Liver (tissue), 9 donors: ENCODE measurements around the gene TMEM51. TPM values are rescaled to one million over a fixed set of nuclear protein-coding genes. Genes with fewer than 3 reads are reported as not detected.

ENCODE experiments used
- DNase-seq: peaks from one replicate; pipeline ENCODE4 v3.0.0-alpha.2; 2017; ENCODE audit warnings: low spot score
- H3K27ac ChIP-seq, 2 donors: one replicate each; pipeline ENCODE4 v1.7.0; 2013; ENCODE audit warnings: inconsistent platforms in 2 of 2, low read length in 2 of 2, control low read depth in 1 of 2, low read depth in 1 of 2, mild to moderate bottlenecking in 1 of 2
- H3K27me3 ChIP-seq, 4 donors: one replicate each; pipeline versions ENCODE4 v1.6.1 to v1.7.0; 2013; ENCODE audit warnings: low read length in 3 of 4, inconsistent platforms in 1 of 4, mild to moderate bottlenecking in 1 of 4, moderate library complexity in 1 of 4; ENCODE audit not compliant: control insufficient read depth in 4 of 4, insufficient read depth in 4 of 4
- H3K36me3 ChIP-seq, 4 donors: one replicate each; pipeline versions ENCODE4 v1.6.1 to v1.7.0; 2013; ENCODE audit warnings: low read length in 3 of 4, mild to moderate bottlenecking in 3 of 4, low read depth in 1 of 4, moderate library complexity in 1 of 4; ENCODE audit not compliant: control insufficient read depth in 4 of 4, insufficient read depth in 3 of 4
- H3K4me1 ChIP-seq, 4 donors: one replicate each; pipeline versions ENCODE4 v1.6.1 to v1.7.0; 2013; ENCODE audit warnings: low read length in 3 of 4, mild to moderate bottlenecking in 3 of 4, moderate library complexity in 1 of 4; ENCODE audit not compliant: control insufficient read depth in 4 of 4, insufficient read depth in 4 of 4
- H3K4me3 ChIP-seq, 3 donors: one replicate each; pipeline versions ENCODE4 v1.6.1 to v1.7.0; 2013; ENCODE audit warnings: low read length in 3 of 3, control low read depth in 1 of 3, low read depth in 1 of 3, mild to moderate bottlenecking in 1 of 3
- H3K9ac ChIP-seq, 2 donors: one replicate each; pipeline ENCODE4 v1.7.0; 2013; ENCODE audit warnings: low read length in 2 of 2, mild to moderate bottlenecking in 2 of 2, moderate library complexity in 2 of 2, control low read depth in 1 of 2, low read depth in 1 of 2
- H3K9me3 ChIP-seq, 4 donors: one replicate each; pipeline versions ENCODE4 v1.6.1 to v1.7.0; 2013; ENCODE audit warnings: low read length in 3 of 4; ENCODE audit not compliant: control insufficient read depth in 4 of 4
- ATF3 ChIP-seq: IDR thresholded peaks from 2 replicates; pipeline ENCODE4 v1.6.1; 2016; ENCODE audit warnings: antibody characterized with exemption
- EGR1 ChIP-seq, 2 donors: IDR thresholded peaks; 2 replicates each; pipeline ENCODE4 v1.6.1; 2016 to 2018; ENCODE audit warnings: antibody characterized with exemption in 2 of 2, low read depth in 2 of 2
- FOXA1 ChIP-seq: IDR thresholded peaks from 2 replicates; pipeline ENCODE4 v1.6.1; 2016; ENCODE audit warnings: antibody characterized with exemption
- FOXA2 ChIP-seq: IDR thresholded peaks from 2 replicates; pipeline ENCODE4 v1.6.1; 2016; ENCODE audit warnings: antibody characterized with exemption
- GABPA ChIP-seq, 2 donors: IDR thresholded peaks in 1 of 2; conservative IDR thresholded peaks in 1 of 2; 2 replicates each; pipeline ENCODE4 v1.6.1; 2016; ENCODE audit warnings: antibody characterized with exemption in 2 of 2, mild to moderate bottlenecking in 1 of 2, moderate library complexity in 1 of 2
- HNF4G ChIP-seq: IDR thresholded peaks from 2 replicates; pipeline ENCODE4 v1.6.1; 2016; ENCODE audit warnings: antibody characterized with exemption
- JUND ChIP-seq, 2 donors: IDR thresholded peaks; 2 replicates each; pipeline ENCODE4 v1.6.1; 2016; ENCODE audit warnings: antibody characterized with exemption in 2 of 2
- NR2F2 ChIP-seq: IDR thresholded peaks from 2 replicates; pipeline ENCODE4 v1.6.1; 2016; ENCODE audit warnings: antibody characterized with exemption
- RAD21 ChIP-seq, 2 donors: IDR thresholded peaks; 2 replicates each; pipeline ENCODE4 v1.6.1; 2016; ENCODE audit warnings: antibody characterized with exemption in 2 of 2, mild to moderate bottlenecking in 2 of 2
- RXRA ChIP-seq, 2 donors: IDR thresholded peaks; 2 replicates each; pipeline ENCODE4 v1.6.1; 2017 to 2018; ENCODE audit warnings: antibody characterized with exemption in 2 of 2, mild to moderate bottlenecking in 1 of 2
- SP1 ChIP-seq: IDR thresholded peaks from 2 replicates; pipeline ENCODE4 v1.6.1; 2018; ENCODE audit warnings: antibody characterized with exemption, mild to moderate bottlenecking
- TAF1 ChIP-seq: conservative IDR thresholded peaks from 2 replicates; pipeline ENCODE4 v1.6.1; 2016; ENCODE audit warnings: antibody characterized with exemption, mild to moderate bottlenecking
- YY1 ChIP-seq: IDR thresholded peaks from 2 replicates; pipeline ENCODE4 v1.6.1; 2016; ENCODE audit warnings: antibody characterized with exemption, mild to moderate bottlenecking
- WGBS: extraction: QIAGEN DNeasy Blood & Tissue Kit; methylation state at CpG from one replicate; pipeline ENCODE4 v1.1.7; 2013; 5-methylcytosine and 5-hydroxymethylcytosine counted together
- polyA plus RNA-seq, 2 donors: library from polyadenylated mRNA; stranded (reverse) in 1 of 2; unstranded in 1 of 2; fragments of 200-250 nt in 1 of 2; fragments of >200 nt in 1 of 2; fragmentation: Nextera tagmentation in 1 of 2; extraction: Ambion mirVana in 1 of 2; gene quantifications; one replicate each; pipeline versions ENCODE4 v1.2.1 to v1.2.3, GENCODE V29; 2013 to 2015
- total RNA-seq, 2 donors: library from RNA; depleted of rRNA; stranded (reverse); fragments of >200 nt; gene quantifications; one replicate each; pipeline ENCODE4 v1.2.3, GENCODE V29; 2014
- TF ChIP-seq, protein P1 (sequence below): IDR thresholded peaks from 2 replicates; pipeline ENCODE4 v1.6.1; 2016; ENCODE audit warnings: antibody characterized with exemption
- donor health status: healthy.
- donor health status: healthy.
- donor health status: healthy.
- donor health status: healthy.
- donor health status: healthy.

Gene TMEM51
- total and polyA plus RNA-seq, 4 donors: 1.3 to 2.7 (median 1.9) TPM

DNA sequence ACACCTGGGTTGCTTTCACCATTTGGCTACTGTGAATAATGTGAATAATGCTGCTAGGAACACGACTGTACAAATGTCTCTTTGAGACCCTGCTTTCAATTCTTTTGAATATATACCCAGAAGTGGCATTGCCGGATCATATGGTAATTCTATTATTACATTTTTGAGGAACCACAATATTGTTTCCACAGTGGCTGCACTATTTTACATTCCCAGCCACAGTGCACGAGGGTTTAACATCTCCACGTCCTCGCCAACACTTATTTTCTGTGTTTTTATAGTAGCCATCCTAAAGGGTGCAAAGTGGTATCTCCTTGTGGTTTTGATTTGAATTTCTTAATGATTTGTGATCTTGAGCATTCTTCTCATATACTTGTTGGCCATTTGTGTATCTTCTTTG, 109.2 kb downstream of the TMEM51 start:
- DNase-seq: no peak
- H3K4me1 ChIP-seq: no peaks in the 10 kb centered on the region
- no peak overlapping the region for H3K27ac ChIP-seq
- H3K9me3 ChIP-seq: peaks cover 0 to 3% (median under 1%) of the 10 kb centered on the region in 4 donors
- H3K36me3 ChIP-seq: no peaks in the 10 kb centered on the region
- H3K9ac ChIP-seq: no peak overlapping the region
- no peak for TF ChIP-seq FOXA1
- TF ChIP-seq EGR1 (IDR thresholded peaks at IDR 0.05; ENCODE audit: low read depth in 2 of 2): no peak
- no peak for TF ChIP-seq TAF1
- TF ChIP-seq GABPA (IDR thresholded peaks at IDR 0.05 in 1 of 2, conservative IDR thresholded peaks at IDR 0.05 in 1 of 2): no peak
- no peak for TF ChIP-seq RAD21 (IDR thresholded peaks at IDR 0.05)
- no peak for TF ChIP-seq JUND (IDR thresholded peaks at IDR 0.05)
- TF ChIP-seq NR2F2: no peak
- no peak for TF ChIP-seq FOXA2
- no peak for TF ChIP-seq RXRA (IDR thresholded peaks at IDR 0.05)
- no peak for TF ChIP-seq ATF3
- TF ChIP-seq SP1: no peak
- no peak overlapping the region for H3K4me3 ChIP-seq
- no peaks in the 10 kb centered on the region for H3K27me3 ChIP-seq
- 84% methylated on average over 5 of the region's 5 CpGs for WGBS

- Histone ChIP-seq H3K9me3 (peaks cover 0 to 3% (median under 1%) of the 10 kb centered on the region in 4 donors), H3K4me3 (no peak overlapping the region), H3K9ac (no peak overlapping the region), H3K27ac (no peak overlapping the region), H3K27me3 (no peaks in the 10 kb centered on the region), H3K4me1 (no peaks in the 10 kb centered on the region), H3K36me3 (no peaks in the 10 kb centered on the region)
- TF ChIP-seq JUND (IDR thresholded peaks at IDR 0.05) (no peak), ATF3 (no peak), YY1 (no peak), FOXA2 (no peak), GABPA (IDR thresholded peaks at IDR 0.05 in 1 of 2, conservative IDR thresholded peaks at IDR 0.05 in 1 of 2) (no peak), HNF4G (no peak), RXRA (IDR thresholded peaks at IDR 0.05) (no peak)
- TF ChIP-seq, protein P1, sequence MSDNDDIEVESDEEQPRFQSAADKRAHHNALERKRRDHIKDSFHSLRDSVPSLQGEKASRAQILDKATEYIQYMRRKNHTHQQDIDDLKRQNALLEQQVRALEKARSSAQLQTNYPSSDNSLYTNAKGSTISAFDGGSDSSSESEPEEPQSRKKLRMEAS: no peak
- no peak for DNase-seq
- 71% methylated on average over 2 of the region's 2 CpGs for WGBS
Measured at GRCh38 chr1:15264769-15265168, 111.2 kb downstream of the TMEM51 start.

Other genes starting within 250 kb of the TMEM51 start
- under 1 TPM; under 0.01 to 0.05 TPM for gene FHAD1, start 93.5 kb downstream of the TMEM51 start, total RNA-seq
- gene FHAD1, start 93.5 kb downstream of the TMEM51 start, polyA plus RNA-seq: under 1 TPM in 1 of 2 donors, not detected in 1; 0.13 TPM